Stimulated activated CD8-positive, alpha-beta memory T cell treated with anti-CD3 and anti-CD28 coated beads, Interleukin-12 subunit alpha, Interleukin-12 subunit beta, amount 100 ng/mL, for 24 hours (primary cell): ENCODE data around the gene RRP8.

Experiments used
- DNase-seq: peaks from one replicate; pipeline ENCODE4 v3.0.0-alpha.2; 2020; ENCODE audit errors: extremely low read depth

Gene RRP8

GRCh38 chr11:6601041-6601461, 2.4 kb downstream of the RRP8 start:
- DNase-seq, result no peak

- DNase-seq, result no peak
These were observed 3.5 kb downstream of the RRP8 start for GRCh38 chr11:6599881-6600390.

GRCh38 chr11:6599449-6599848, 4.0 kb downstream of the RRP8 start:
- no peak for DNase-seq

- no peak for DNase-seq
These were observed 4.9 kb downstream of the RRP8 start for GRCh38 chr11:6598555-6598954.

- DNase-seq, result no peak
These were observed 7.1 kb downstream of the RRP8 start for GRCh38 chr11:6596239-6596877.

GRCh38 chr11:6594142-6594768, 9.2 kb downstream of the RRP8 start:
- DNase-seq, result no peak

GRCh38 chr11:6588018-6588417, 15.4 kb downstream of the RRP8 start:
- DNase-seq, result no peak

GRCh38 chr11:6587360-6587953, 16.0 kb downstream of the RRP8 start:
- no peak for DNase-seq

GRCh38 chr11:6586434-6587359, 16.7 kb downstream of the RRP8 start:
- no peak for DNase-seq

- no peak for DNase-seq
These were observed 18.9 kb downstream of the RRP8 start for GRCh38 chr11:6584528-6584927.

GRCh38 chr11:6583584-6583983, 19.8 kb downstream of the RRP8 start:
- no peak for DNase-seq

- no peak for DNase-seq
These were observed 23.7 kb downstream of the RRP8 start for GRCh38 chr11:6579681-6580080.

GRCh38 chr11:6578134-6578533, 25.3 kb downstream of the RRP8 start:
- DNase-seq, result no peak

GRCh38 chr11:6576471-6577373, 26.7 kb downstream of the RRP8 start:
- DNase-seq, result no peak

- DNase-seq, result no peak
These were observed 28.4 kb downstream of the RRP8 start for GRCh38 chr11:6574816-6575715.

GRCh38 chr11:6572215-6572614, 31.2 kb downstream of the RRP8 start:
- DNase-seq, result no peak

GRCh38 chr11:6571434-6572008, 31.9 kb downstream of the RRP8 start:
- no peak for DNase-seq

- DNase-seq, result no peak
These were observed 32.6 kb downstream of the RRP8 start for GRCh38 chr11:6570691-6571427.

GRCh38 chr11:6569706-6570105, 33.7 kb downstream of the RRP8 start:
- no peak for DNase-seq
